K562 (cell line): Measurements from ENCODE around the gene TMEM243. TPM values are rescaled to one million over a fixed set of nuclear protein-coding genes. Genes with fewer than 3 reads are reported as not detected.
A peak's percentile ranks its signal among the peaks of the same experiment; 100 is the strongest.

Experiments
- CBX1 ChIP-seq: sonication (generic); IDR thresholded peaks from 2 replicates; pipeline ENCODE4 v1.6.1; 2016; ENCODE audit warnings: antibody characterized with exemption, low read depth, mild to moderate bottlenecking
- CBX2 ChIP-seq: fragments of 200-600 bp; sonication (generic); IDR thresholded peaks from one replicate; pipeline ENCODE4 v1.6.1; 2012; ENCODE audit warnings: mild to moderate bottlenecking, low read length, inconsistent platforms; ENCODE audit not compliant: insufficient read depth, poor library complexity, severe bottlenecking
- CSDE1 ChIP-seq, 2 experiments: fragments of 450-650 bp; IDR thresholded peaks; 2 replicates each; pipeline ENCODE4 v1.6.1; 2016; ENCODE audit warnings: mild to moderate bottlenecking in 1 of 2
- ELF2 ChIP-seq: fragments of 250-450 bp; sonication (Bioruptor Pico); IDR thresholded peaks from 2 replicates; pipeline ENCODE4 v1.5.0; 2021; ENCODE audit warnings: mild to moderate bottlenecking
- ESRRA ChIP-seq: fragments of 450-650 bp; IDR thresholded peaks from 2 replicates; pipeline ENCODE4 v1.6.1; 2014; ENCODE audit warnings: low read depth, mild to moderate bottlenecking, moderate library complexity, borderline replicate concordance
- ESRRB ChIP-seq: fragments of 250-450 bp; sonication (Bioruptor Pico); IDR thresholded peaks from 2 replicates; pipeline ENCODE4 v1.5.0; 2020; ENCODE audit warnings: mild to moderate bottlenecking, moderate library complexity, borderline replicate concordance
- FOXA1 ChIP-seq: fragments of 450-650 bp; IDR thresholded peaks from 2 replicates; pipeline ENCODE4 v1.6.1; 2016; ENCODE audit warnings: mild to moderate bottlenecking, borderline replicate concordance
- FOXM1 ChIP-seq, 2 experiments: fragments of 450-650 bp in 1 of 2; sonication (generic) in 1 of 2; formaldehyde crosslinking in 1 of 2; IDR thresholded peaks; 2 replicates each; pipeline versions ENCODE4 v1.6.1 to v1.9.0; 2017 to 2022; ENCODE audit warnings: low read depth in 2 of 2, mild to moderate bottlenecking in 2 of 2, missing genetic modification reagents in 1 of 2, moderate library complexity in 1 of 2
- FOXP1 ChIP-seq: sonication (generic); formaldehyde crosslinking; IDR thresholded peaks from 2 replicates; pipeline ENCODE4 v1.8.0; 2022; ENCODE audit warnings: mild to moderate bottlenecking, missing genetic modification reagents
- HLTF ChIP-seq: fragments of 450-650 bp; IDR thresholded peaks from 2 replicates; pipeline ENCODE4 v1.6.1; 2016
- HNRNPK ChIP-seq: fragments of 200-400 bp; formaldehyde crosslinking; IDR thresholded peaks from one replicate; pipeline ENCODE4 v1.6.1; 2018; ENCODE audit warnings: mild to moderate bottlenecking, low read depth, low read length; ENCODE audit not compliant: poor library complexity, severe bottlenecking
- LARP7 ChIP-seq: fragments of 450-650 bp; IDR thresholded peaks from 2 replicates; pipeline ENCODE4 v1.6.1; 2016
- NFIC ChIP-seq: fragments of 450-650 bp; IDR thresholded peaks from 2 replicates; pipeline ENCODE4 v1.6.1; 2017; ENCODE audit warnings: mild to moderate bottlenecking, inconsistent platforms
- SPI1 ChIP-seq: IDR thresholded peaks from 2 replicates; pipeline ENCODE4 v1.6.1; 2011; ENCODE audit warnings: low read depth, low read length, control low read depth, borderline replicate concordance
- ZKSCAN1 ChIP-seq: fragments of 150-350 bp; IDR thresholded peaks from 2 replicates; pipeline ENCODE4 v1.6.1; 2016; ENCODE audit warnings: low read depth, low read length
- ZNF133 ChIP-seq: fragments of 250-450 bp; sonication (Bioruptor Pico); IDR thresholded peaks from 2 replicates; pipeline ENCODE4 v1.4.0; 2020; ENCODE audit warnings: mild to moderate bottlenecking
- ZNF347 ChIP-seq: fragments of 450-650 bp; formaldehyde crosslinking; IDR thresholded peaks from 2 replicates; pipeline ENCODE4 v1.4.0; 2020; ENCODE audit warnings: low read depth, mild to moderate bottlenecking, moderate library complexity
- ZNF41 ChIP-seq: fragments of 250-450 bp; sonication (Bioruptor Pico); conservative IDR thresholded peaks from 2 replicates; pipeline ENCODE4 v1.4.0; 2020; ENCODE audit warnings: mild to moderate bottlenecking
- polyA plus RNA-seq, 8 experiments: library from polyadenylated mRNA; depleted of rRNA in 4 of 8; stranded (reverse) in 5 of 8; unstranded in 3 of 8; fragments of >200 nt; fragmentation: Nextera tagmentation in 2 of 8; fragmentation: Illumina TruSeq in 1 of 8; extraction: Ambion mirVana in 2 of 8; extraction: Trizol in 1 of 8; gene quantifications; 2 replicates each; pipeline versions ENCODE4 v1.2.1 to v1.2.3, GENCODE V29; 2011 to 2014; ENCODE audit warnings: inconsistent platforms in 1 of 8, missing spikeins in 1 of 8
- total RNA-seq, 7 experiments: library from RNA; depleted of rRNA in 6 of 7; stranded (reverse); fragments of >200 nt in 6 of 7; fragmentation: Illumina TruSeq in 2 of 7; extraction: Trizol in 2 of 7; gene quantifications; 2 replicates each; pipeline versions ENCODE4 v1.2.1 to v1.2.3, GENCODE V29; 2011 to 2021; ENCODE audit warnings: low replicate concordance in 1 of 7
- TF ChIP-seq, protein P1 (sequence below): fragments of 250-450 bp; sonication (Bioruptor Pico); IDR thresholded peaks from 2 replicates; pipeline ENCODE4 v1.6.1; 2021; ENCODE audit warnings: mild to moderate bottlenecking
- TF ChIP-seq, protein P2 (sequence below): IDR thresholded peaks from 3 replicates; pipeline ENCODE4 v1.6.1; 2011; ENCODE audit warnings: borderline replicate concordance, mild to moderate bottlenecking; ENCODE audit not compliant: insufficient read length, insufficient read depth
- TF ChIP-seq, protein P3 (sequence below): sonication (generic); formaldehyde crosslinking; IDR thresholded peaks from 2 replicates; pipeline ENCODE4 v1.8.0; 2022; ENCODE audit warnings: missing genetic modification reagents, mild to moderate bottlenecking, borderline replicate concordance
- TF ChIP-seq, protein P4 (sequence below): fragments of 450-650 bp; IDR thresholded peaks from 2 replicates; pipeline ENCODE4 v1.6.1; 2016; ENCODE audit warnings: borderline replicate concordance

TMEM243 gene
- total and polyA plus RNA-seq, 9 of the 15 experiments (the other 6 are each of a cell fraction or from before 2014, with no cell fraction given) = 3.9 to 8.6 (median 6.1) TPM

DNA sequence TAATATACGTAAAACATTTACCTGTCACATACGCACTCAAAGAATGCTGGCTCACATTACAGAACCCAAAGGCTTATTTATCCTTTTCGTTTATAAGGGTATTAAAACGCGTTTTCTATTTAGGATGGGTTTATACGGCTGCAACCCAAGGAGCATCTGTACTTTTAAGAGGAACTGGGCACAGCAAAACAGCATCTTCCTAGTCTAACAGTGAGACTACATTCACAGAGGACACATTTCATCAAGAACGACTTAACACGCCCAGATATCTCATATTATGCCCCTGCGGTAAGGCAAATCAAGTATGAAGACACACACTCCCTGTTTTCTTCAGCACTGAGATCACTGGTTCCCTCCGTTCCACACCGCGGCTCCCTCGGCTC lies 67.8 kb downstream of the TMEM243 start (continued):
- TF ChIP-seq FOXM1 (IDR thresholded peaks at IDR 0.05; ENCODE audit: low read depth) (no peak), FOXM1 (CRISPR knock-in tag; IDR thresholded peaks at IDR 0.05; ENCODE audit: low read depth) (no peak), SPI1 (0 out of 2 replicates have a peak, but pooled peaks have one; percentile 57), HNRNPK (no peak), ESRRA (no peak), ZKSCAN1 (no peak), ESRRB (CRISPR knock-in tag) (no peak), ZNF41 (CRISPR knock-in tag) (no peak), ZNF347 (CRISPR knock-in tag) (no peak), ELF2 (CRISPR knock-in tag) (no peak), FOXA1 (no peak), LARP7 (0 out of 2 replicates have a peak, but pooled peaks have one; percentile 73), HLTF (0 out of 2 replicates have a peak, but pooled peaks have one; percentile 72), FOXP1 (no peak), NFIC (no peak), CSDE1 (IDR thresholded peaks at IDR 0.05) (no peak; a peak in 1 of 4 replicates), CBX1 (no peak), CBX2 (no peak), ZNF133 (CRISPR knock-in tag) (no peak)
- TF ChIP-seq, protein P1, sequence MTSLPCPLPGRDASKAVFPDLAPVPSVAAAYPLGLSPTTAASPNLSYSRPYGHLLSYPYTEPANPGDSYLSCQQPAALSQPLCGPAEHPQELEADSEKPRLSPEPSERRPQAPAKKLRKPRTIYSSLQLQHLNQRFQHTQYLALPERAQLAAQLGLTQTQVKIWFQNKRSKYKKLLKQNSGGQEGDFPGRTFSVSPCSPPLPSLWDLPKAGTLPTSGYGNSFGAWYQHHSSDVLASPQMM (CRISPR knock-in tag) = no peak
- TF ChIP-seq, protein P2, sequence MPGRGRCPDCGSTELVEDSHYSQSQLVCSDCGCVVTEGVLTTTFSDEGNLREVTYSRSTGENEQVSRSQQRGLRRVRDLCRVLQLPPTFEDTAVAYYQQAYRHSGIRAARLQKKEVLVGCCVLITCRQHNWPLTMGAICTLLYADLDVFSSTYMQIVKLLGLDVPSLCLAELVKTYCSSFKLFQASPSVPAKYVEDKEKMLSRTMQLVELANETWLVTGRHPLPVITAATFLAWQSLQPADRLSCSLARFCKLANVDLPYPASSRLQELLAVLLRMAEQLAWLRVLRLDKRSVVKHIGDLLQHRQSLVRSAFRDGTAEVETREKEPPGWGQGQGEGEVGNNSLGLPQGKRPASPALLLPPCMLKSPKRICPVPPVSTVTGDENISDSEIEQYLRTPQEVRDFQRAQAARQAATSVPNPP = no peak
- TF ChIP-seq, protein P3, sequence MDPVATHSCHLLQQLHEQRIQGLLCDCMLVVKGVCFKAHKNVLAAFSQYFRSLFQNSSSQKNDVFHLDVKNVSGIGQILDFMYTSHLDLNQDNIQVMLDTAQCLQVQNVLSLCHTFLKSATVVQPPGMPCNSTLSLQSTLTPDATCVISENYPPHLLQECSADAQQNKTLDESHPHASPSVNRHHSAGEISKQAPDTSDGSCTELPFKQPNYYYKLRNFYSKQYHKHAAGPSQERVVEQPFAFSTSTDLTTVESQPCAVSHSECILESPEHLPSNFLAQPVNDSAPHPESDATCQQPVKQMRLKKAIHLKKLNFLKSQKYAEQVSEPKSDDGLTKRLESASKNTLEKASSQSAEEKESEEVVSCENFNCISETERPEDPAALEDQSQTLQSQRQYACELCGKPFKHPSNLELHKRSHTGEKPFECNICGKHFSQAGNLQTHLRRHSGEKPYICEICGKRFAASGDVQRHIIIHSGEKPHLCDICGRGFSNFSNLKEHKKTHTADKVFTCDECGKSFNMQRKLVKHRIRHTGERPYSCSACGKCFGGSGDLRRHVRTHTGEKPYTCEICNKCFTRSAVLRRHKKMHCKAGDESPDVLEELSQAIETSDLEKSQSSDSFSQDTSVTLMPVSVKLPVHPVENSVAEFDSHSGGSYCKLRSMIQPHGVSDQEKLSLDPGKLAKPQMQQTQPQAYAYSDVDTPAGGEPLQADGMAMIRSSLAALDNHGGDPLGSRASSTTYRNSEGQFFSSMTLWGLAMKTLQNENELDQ (CRISPR knock-in tag) = 0 out of 2 replicates have a peak, but pooled peaks have one; percentile 61
- TF ChIP-seq, protein P4, sequence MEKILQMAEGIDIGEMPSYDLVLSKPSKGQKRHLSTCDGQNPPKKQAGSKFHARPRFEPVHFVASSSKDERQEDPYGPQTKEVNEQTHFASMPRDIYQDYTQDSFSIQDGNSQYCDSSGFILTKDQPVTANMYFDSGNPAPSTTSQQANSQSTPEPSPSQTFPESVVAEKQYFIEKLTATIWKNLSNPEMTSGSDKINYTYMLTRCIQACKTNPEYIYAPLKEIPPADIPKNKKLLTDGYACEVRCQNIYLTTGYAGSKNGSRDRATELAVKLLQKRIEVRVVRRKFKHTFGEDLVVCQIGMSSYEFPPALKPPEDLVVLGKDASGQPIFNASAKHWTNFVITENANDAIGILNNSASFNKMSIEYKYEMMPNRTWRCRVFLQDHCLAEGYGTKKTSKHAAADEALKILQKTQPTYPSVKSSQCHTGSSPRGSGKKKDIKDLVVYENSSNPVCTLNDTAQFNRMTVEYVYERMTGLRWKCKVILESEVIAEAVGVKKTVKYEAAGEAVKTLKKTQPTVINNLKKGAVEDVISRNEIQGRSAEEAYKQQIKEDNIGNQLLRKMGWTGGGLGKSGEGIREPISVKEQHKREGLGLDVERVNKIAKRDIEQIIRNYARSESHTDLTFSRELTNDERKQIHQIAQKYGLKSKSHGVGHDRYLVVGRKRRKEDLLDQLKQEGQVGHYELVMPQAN = 0 out of 2 replicates have a peak, but pooled peaks have one; percentile 74
